Mucosa of descending colon (tissue), 3 donors: ENCODE measurements around the gene DICER1. TPM values are rescaled to one million over a fixed set of nuclear protein-coding genes. Genes with fewer than 3 reads are reported as not detected.

Experiments
- ATAC-seq: fragments of 200-7000 bp; cut with Tn5 transposase; one replicate; pipeline ENCODE4 v1.9.1; 2020; ENCODE audit warnings: mild to moderate bottlenecking, moderate library complexity
- DNase-seq, 3 donors: peaks; one replicate each; pipeline ENCODE4 v3.0.0-alpha.2; 2020
- H3K36me3 ChIP-seq: fragments of 200-600 bp; one replicate; pipeline ENCODE4 v1.8.0; 2021; ENCODE audit warnings: low read depth, mild to moderate bottlenecking
- H3K4me1 ChIP-seq: fragments of 200-600 bp; one replicate; pipeline ENCODE4 v1.8.0; 2021; ENCODE audit warnings: low read depth, mild to moderate bottlenecking
- H3K4me3 ChIP-seq: fragments of 200-600 bp; one replicate; pipeline ENCODE4 v1.8.0; 2021; ENCODE audit warnings: mild to moderate bottlenecking
- H3K9me3 ChIP-seq: fragments of 200-600 bp; one replicate; pipeline ENCODE4 v1.8.0; 2021; ENCODE audit warnings: mild to moderate bottlenecking
- CTCF ChIP-seq: fragments of 200-600 bp; IDR thresholded peaks from one replicate; pipeline ENCODE4 v1.8.0; 2022; ENCODE audit warnings: antibody characterized with exemption, mild to moderate bottlenecking
- intact Hi-C, 2 donors: fragments of 100-400 bp; cut with DNase I in 1 of 2; cut with micrococcal nuclease in 1 of 2; formaldehyde crosslinking; loops; one replicate each; pipeline versions ENCODE4 v1.11.0 to v1.11.1; 2022; cut with DNase I, micrococcal nuclease
- total RNA-seq, 3 donors: library from RNA; stranded (reverse); fragmentation: NEBNext Ultra II Directional in 2 of 3; extraction: Animal tissue kit (Norgen Biotek cat#: 25700) in 2 of 3; gene quantifications; one replicate each; pipeline versions ENCODE4 v1.2.1 to v1.2.4, GENCODE V29; 2021 to 2023
- donor health status: DM: no; HTN: no; CAD: no; lungs with moderate emphysema.
- donor health status: DM: no; HTN: no; CAD: no.
- donor health status: DM: no; HTN: yes; CAD: no.

The DICER1 gene
- total RNA-seq, 3 donors from 2014 or later: 61.6 to 72.1 (median 65.9) TPM

GRCh38 chr14:95048771-95049312 is 108.5 kb downstream of the DICER1 start:
- TF ChIP-seq CTCF: no peak
- intact Hi-C loops: no loop called here

GRCh38 chr14:95047754-95048153 is 109.6 kb downstream of the DICER1 start:
- Histone ChIP-seq H3K9me3 (no peaks in the 10 kb centered on the region), H3K4me3 (no peak overlapping the region), H3K36me3 (no peaks in the 10 kb centered on the region), H3K4me1 (no peaks in the 10 kb centered on the region)
- TF ChIP-seq CTCF: no peak
- ATAC-seq (no peak), DNase-seq (no peak)
- intact Hi-C loops: no loop called here

More at GRCh38 chr14:95048771-95049312, 108.5 kb downstream of the DICER1 start:
- no peak for ATAC-seq
- Histone ChIP-seq H3K9me3 (no peaks in the 10 kb centered on the region), H3K36me3 (no peaks in the 10 kb centered on the region), H3K4me1 (no peaks in the 10 kb centered on the region), H3K4me3 (no peak overlapping the region)
- DNase-seq: no peak

- Histone ChIP-seq H3K9me3 (no peaks in the 10 kb centered on the region), H3K36me3 (no peaks in the 10 kb centered on the region), H3K4me3 (no peak overlapping the region), H3K4me1 (no peaks in the 10 kb centered on the region)
- ATAC-seq (peak; percentile 53), DNase-seq (peak in 2 of 3 donors; percentile 32 to 45)
- TF ChIP-seq CTCF: no peak
- intact Hi-C loops: no loop called here
These were observed 110.3 kb downstream of the DICER1 start for GRCh38 chr14:95046711-95047681.

- intact Hi-C loops: no loop called here
- no peak for TF ChIP-seq CTCF
- no peaks in the 10 kb centered on the region for H3K9me3 ChIP-seq
- DNase-seq (no peak), ATAC-seq (no peak)
- no peak overlapping the region for H3K4me3 ChIP-seq
- H3K4me1 ChIP-seq: no peaks in the 10 kb centered on the region
- H3K36me3 ChIP-seq: no peaks in the 10 kb centered on the region
These were observed 111.4 kb downstream of the DICER1 start for GRCh38 chr14:95045836-95046430.

GRCh38 chr14:95045106-95045701 is 112.1 kb downstream of the DICER1 start:
- TF ChIP-seq CTCF: no peak
- ATAC-seq (no peak), DNase-seq (no peak)
- no peaks in the 10 kb centered on the region for H3K9me3 ChIP-seq
- H3K36me3 ChIP-seq: no peaks in the 10 kb centered on the region
- H3K4me3 ChIP-seq: no peak overlapping the region
- intact Hi-C loops: no loop called here
- no peaks in the 10 kb centered on the region for H3K4me1 ChIP-seq
